DMS 273 (cell line): ENCODE data around the gene TRO.

Source experiments
- DNase-seq: peaks from one replicate; lab custom pipeline; 2025; ENCODE audit not compliant: unreplicated experiment; lab: John Stamatoyannopoulos, UW

TRO gene

GRCh38 chrX:54920610-54921426 lies at the start of gene TRO:
TSS of gene TRO (plus strand) at chrX:54920824. CDS start at chrX:54922247, 1,423 bp downstream.
- peak; percentile 58 for DNase-seq

GRCh38 chrX:54885740-54886139 lies 34.9 kb upstream of the TRO start:
- DNase-seq: no peak

GRCh38 chrX:54891573-54891972 lies 29.1 kb upstream of the TRO start:
- peak; percentile 73 for DNase-seq

GRCh38 chrX:54894159-54894558 lies 26.5 kb upstream of the TRO start:
- DNase-seq: no peak

GRCh38 chrX:54909941-54910340 lies 10.7 kb upstream of the TRO start:
- DNase-seq: no peak

- peak; percentile 84 for DNase-seq
Observed at GRCh38 chrX:54921427-54922021, 900 bp downstream of the TRO start.

- DNase-seq: no peak
Observed at GRCh38 chrX:54922547-54922946, 1.9 kb downstream of the TRO start.

GRCh38 chrX:54923376-54923775 lies 2.8 kb downstream of the TRO start:
- no peak for DNase-seq

- DNase-seq: no peak
Observed at GRCh38 chrX:54926978-54927377, 6.4 kb downstream of the TRO start.

- DNase-seq: no peak
Observed at GRCh38 chrX:54928876-54929275, 8.3 kb downstream of the TRO start.

- no peak for DNase-seq
Observed at GRCh38 chrX:54930291-54931049, 9.8 kb downstream of the TRO start.

- no peak for DNase-seq
Observed at GRCh38 chrX:54931107-54931506, 10.5 kb downstream of the TRO start.

- no peak for DNase-seq
Observed at GRCh38 chrX:54933150-54933826, 12.7 kb downstream of the TRO start.

- no peak for DNase-seq
Observed at GRCh38 chrX:54934058-54934457, 13.4 kb downstream of the TRO start.

- DNase-seq: no peak
Observed at GRCh38 chrX:54934890-54935289, 14.3 kb downstream of the TRO start.

GRCh38 chrX:54935306-54935705 lies 14.7 kb downstream of the TRO start:
- no peak for DNase-seq

- DNase-seq: no peak
Observed at GRCh38 chrX:54937416-54937815, 16.8 kb downstream of the TRO start.

GRCh38 chrX:54944816-54945215 lies 24.2 kb downstream of the TRO start:
- no peak for DNase-seq

GRCh38 chrX:54945224-54945623 lies 24.6 kb downstream of the TRO start:
- no peak for DNase-seq

- DNase-seq: no peak
Observed at GRCh38 chrX:54950730-54951375, 30.2 kb downstream of the TRO start.

GRCh38 chrX:54961750-54962149 lies 41.1 kb downstream of the TRO start:
- no peak for DNase-seq
